Stimulated activated CD4-positive, alpha-beta T cell treated with anti-CD3 and anti-CD28 coated beads, Interleukin-4, amount 100 ng/mL, for 4 hours (primary cell): Measurements from ENCODE around the gene DRC7.

Experiments used
- DNase-seq, 2 experiments: peaks; one replicate each; pipeline ENCODE4 v3.0.0-alpha.2; 2020

The DRC7 gene

DNA sequence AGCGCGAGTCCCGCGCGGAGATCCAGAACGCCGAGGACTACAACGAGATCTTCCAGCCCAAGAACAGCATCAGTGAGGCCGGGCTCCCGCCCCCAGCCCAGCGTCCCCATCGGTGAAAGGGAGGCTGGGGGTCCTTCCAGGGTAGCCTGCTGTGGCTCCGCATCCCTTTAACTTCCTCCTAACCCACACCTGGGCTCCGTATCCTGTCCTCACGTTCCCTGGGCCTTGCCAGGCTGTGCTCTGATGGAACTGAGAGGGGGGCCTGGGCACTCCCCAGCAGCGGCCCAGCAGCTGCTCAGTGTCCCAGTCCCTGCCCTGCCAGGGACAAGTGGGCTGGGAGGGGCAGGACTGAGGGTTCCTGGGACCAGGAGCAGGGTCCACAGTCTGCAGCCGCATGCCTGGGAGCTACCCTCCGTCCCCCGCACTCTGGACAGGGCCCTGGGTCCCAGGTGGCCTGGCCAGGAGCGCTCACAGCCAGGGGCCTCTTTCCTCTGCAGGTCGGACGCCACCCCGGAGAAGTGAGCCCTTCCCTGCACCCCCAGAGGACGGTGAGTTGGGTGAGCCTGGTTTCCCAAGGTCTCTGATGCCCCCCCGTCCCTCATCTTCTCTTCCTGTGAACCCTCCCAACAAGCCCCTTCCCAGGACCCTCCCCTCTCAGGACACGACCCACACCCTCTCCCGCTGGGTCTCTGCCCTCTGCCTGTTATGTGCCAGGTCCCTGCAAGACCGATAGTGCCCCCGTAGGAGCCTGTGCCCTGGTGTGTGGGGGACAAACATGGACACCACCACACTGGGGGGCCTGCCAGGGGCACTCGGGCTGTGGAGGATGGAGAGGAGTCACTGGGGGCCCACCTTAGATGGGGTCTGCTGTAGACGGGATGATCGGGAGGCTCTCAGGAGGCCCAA, 59.1 kb downstream of the DRC7 start:
- DNase-seq, result no peak

DNA sequence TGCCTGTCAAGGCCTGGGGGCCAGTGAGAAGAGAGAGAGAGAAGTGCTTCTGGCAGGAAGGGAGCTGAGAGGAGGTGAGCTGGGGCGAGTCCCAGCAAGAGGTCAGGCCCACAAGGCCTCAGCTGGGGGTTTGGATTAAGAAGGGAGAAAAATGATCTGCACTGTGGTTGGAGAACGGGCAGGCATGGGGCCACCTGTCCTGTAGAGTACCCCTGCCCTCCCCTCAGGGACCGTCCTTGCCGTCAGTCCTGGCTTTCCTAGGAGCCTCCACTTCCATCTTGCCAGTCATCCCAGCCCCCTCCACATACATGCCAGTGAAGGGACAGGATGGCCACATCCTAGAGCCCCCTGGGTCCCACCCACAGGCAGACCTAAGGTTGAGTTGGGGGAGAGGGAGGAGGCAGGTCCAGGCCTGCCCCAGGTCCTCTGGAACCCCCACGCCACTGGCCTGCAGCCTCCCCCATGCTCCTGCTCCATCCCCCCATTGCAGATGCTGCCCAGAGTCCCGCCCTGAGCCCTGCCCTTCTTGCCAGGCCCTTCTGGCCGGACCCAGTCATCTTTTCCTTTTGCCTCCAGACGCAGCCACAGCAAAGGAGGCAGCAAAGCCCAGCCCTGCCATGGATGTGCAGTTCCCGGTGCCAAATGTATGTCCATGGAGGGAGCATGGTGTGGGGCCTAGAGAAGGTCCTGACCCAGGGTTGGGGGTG, 59.9 kb downstream of the DRC7 start:
- no peak for DNase-seq

DNA sequence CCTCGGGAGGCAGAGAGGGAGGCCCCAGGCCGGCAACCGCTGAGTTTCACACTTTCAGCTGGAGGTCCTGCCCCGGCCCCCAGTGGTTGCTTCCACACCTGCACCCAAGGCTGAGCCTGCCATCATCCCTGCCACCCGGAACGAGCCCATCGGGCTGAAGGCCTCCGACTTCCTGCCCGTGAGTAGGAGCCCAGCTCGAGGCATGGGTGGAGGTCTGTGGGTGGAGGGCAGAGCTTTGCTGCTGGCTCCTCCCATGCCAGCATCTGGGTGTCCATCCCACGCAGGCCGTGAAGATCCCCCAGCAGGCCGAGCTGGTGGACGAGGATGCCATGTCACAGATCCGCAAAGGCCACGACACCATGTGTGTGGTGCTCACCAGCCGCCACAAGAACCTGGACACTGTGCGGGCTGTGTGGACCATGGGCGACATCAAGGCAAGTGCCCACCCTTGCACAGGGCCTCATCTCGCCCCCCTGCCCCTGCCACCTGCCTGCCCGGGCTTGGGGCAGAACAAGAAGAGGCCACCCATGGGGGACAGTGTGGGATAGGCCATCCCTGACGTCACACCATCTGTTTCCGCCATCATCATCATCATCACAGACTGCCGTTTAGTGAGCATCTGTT, 60.6 kb downstream of the DRC7 start:
- DNase-seq, result no peak

DNA sequence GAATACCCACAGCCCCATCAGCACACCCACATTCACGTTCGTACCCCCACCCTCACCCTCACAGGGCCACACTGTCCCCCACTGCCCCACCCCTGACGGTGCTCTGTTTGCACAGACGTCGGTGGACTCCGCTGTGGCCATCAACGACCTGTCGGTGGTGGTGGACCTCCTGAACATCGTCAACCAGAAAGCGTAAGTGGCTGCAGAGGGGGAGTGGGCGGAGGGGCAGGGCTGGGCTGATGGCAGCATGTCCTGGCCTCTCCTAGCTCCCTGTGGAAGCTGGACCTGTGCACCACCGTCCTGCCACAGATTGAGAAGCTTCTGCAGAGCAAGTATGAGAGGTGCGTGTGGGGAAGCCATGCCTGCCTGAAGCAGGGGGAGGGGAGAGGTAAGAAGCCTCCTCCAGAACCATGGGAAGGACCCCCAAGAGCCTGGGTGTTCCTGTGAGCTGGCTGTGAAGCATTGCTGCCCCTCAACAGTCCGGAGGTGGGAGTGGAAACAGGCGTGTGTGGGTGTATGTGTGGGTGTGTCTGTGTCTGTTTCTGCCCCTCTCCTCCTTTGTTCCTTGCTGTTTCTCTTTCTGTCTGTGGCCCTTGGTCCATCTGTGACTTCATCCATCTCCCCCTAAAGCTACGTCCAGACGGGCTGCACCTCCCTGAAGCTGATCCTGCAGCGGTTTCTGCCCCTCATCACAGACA, 61.3 kb downstream of the DRC7 start:
- no peak for DNase-seq

DNA sequence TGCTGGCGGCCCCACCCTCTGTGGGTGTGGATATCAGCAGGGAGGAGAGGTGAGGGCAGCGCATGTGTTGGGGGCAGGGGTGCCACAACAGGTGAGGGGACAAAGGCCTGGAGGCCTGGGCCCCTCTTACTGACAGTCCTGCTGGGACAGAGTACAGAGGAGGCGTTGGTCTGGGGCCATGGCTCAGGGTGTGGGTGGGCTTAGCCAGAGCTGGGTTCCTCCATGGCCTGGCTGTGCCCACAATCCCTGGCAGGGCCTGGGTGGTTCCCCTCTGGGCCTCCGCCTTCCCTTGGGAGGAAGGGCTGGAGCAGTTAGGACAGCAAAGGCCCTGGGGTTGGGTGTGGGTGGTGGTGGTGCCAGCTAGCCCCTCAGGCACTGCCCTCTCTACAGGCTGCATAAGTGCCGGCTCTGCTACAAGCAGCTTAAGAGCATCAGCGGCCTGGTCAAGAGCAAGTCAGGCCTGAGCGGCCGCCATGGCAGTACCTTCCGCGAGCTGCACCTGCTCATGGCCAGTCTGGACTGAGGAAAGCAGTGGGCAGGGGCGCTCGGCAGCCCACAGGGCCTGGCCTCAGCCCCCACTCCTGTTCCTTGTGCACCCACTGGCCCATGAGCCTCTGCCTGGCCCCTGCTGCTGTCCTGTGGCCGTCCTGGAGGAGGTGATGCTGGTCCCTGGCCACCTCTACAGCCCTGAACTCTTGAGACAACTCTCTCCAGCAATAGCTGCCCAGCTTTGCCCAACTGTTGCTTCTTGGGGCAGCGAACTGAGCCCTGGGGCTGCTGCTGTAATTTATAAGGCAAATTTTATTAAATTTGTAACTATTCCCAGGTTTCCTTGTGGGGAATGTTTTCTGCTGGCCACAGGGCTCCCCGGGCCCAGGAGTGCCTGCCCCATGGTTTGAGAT, 62.1 kb downstream of the DRC7 start:
- no peak for DNase-seq

DNA sequence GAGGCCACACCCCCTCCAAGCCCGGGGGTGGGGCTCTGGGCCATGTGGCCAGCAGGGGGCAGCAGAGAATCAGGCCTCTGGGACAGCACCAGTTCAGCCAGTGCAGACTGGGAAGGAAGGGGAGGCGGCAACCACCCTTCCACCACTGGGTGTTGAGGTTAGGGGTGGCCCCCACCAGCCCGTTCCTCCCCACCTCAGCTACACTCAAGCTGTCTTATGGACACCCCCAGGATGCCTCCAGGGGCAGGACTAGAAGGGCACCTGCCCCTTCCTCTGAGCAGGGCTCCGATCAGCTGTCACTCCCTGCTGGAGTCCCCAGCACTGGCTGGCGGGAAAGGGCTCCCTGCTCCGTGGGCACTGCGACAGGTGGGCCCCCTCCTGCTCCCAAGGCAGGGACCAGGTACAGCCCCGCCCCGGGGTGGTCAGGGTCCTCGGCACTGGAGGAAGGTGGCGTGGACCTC, 62.8 kb downstream of the DRC7 start:
- DNase-seq, result peak; percentile 77 to 90

DNA sequence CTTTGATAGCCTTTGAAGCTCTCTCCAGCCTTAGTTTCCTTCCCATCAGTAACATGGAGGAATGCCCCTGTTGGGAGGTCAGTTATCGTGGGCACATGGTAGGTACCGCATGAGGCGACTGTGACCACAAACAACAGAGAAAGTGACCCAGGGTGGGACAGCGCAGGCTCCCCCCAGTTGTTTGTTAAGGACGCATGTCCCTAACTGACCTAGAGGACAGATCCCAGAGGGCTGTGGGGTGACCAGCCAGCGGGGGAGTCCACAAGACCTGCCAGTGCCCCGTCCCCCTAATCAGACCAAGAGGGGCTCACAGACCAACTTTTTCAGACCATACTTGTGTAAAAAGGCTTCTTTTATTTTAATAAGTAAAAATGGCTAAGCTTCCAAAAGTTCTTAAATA, 63.3 kb downstream of the DRC7 start:
- DNase-seq, result no peak

DNA sequence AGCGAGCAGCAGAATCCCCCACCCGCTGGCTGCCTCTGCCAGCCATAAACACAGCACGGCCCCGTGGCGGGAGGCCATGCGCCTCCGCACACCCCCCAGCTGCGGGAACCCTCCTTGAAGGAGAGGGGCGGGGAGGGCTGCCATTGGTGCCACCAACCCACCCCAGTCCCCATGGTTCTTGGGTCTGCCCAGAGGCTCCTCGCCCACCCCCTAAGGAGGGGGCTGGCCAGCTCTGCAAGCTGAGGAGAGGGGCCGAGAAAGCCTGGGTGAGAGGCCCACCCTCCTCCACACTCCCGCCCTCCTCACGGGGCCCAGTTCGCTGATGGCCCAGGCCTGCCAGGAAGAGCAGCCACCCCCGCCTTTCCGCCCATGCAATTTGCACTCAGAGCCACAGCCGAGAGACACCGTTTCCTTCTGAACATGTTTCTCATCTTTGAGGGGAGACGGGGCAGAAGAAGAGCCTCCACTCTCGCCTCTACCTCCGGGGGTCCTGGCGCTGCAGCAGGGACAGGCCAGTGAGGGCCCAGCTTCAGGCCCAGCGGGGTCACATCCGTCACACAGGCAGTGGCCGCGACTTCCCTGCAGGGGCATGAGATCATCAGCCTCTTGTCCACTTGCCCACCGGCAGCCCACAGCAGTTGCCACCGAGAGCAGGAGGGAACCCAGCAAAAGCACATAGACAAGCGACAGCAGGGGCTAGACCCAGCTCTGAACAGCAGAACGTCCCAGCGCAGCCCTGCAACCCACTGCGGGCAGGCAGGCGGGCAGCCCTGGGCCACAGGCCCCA, 63.9 kb downstream of the DRC7 start:
- no peak for DNase-seq

DNA sequence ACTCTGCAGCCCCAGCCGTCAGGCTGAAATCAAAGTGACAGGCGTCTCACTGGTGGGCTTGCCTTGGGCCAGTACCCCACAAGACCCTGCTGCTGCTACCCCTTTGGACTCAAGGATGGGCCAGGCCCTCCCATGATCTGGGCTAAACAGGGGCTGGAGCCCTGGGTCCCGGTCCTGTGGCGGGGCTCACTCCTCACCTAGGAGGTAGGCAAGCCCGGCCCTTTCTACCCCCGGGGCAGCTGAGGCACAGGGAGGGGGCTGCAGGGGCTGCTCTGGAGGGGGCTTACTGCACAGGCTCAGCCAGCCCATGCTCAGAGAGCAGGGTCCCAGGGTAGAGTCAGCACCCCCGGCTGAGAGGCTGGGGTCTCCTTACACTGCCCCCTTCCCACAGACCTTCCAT, 64.5 kb downstream of the DRC7 start:
- no peak for DNase-seq

DNA sequence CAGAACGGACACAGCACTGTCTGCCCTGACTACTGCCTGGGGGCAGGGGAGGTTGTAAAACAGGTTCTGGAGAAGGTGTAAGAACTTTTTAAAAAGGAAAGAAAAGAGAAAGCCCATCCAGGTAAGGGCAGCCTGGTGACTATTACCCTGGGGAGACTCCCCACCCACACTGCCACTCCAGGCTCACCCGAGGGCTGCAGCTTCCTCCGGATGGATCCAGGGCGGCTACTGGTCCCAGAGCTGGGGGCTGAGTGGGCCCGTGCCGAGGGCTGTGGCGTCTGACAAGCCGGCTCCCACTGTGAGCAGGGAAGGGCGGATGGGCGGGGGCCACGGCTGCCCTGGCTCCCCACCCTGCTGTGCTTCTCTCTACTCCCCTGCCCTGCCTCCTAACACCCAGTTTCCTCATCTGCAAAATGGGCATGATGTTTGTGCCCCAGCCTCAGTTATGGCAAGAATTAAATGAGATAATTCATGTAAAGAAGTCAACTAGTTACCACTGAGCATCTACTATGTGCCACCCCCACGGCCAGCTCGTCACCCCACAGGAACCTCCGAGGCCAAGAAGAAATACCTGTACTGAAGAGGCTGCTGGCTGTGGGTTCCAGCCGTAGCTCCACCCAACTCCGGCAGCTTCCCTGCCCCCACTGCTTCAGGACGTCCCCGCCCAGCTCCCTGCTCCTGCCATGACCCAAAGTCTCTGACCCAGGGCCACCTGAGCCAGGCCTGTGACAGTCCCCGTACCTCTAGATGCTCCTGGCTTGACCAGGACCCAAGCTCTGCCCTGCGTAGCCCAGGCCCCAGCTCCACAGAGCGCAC, 65.1 kb downstream of the DRC7 start:
- DNase-seq, result no peak

- DNase-seq, result no peak
Measured at GRCh38 chr16:57760357-57761160, 66.0 kb downstream of the DRC7 start.

- no peak for DNase-seq
Measured at GRCh38 chr16:57761301-57761700, 66.7 kb downstream of the DRC7 start.

- no peak for DNase-seq
Measured at GRCh38 chr16:57761957-57762356, 67.4 kb downstream of the DRC7 start.

- no peak for DNase-seq
Measured at GRCh38 chr16:57762365-57763040, 67.9 kb downstream of the DRC7 start.

GRCh38 chr16:57763285-57764005, 68.8 kb downstream of the DRC7 start:
- no peak for DNase-seq

GRCh38 chr16:57764006-57764340, 69.4 kb downstream of the DRC7 start:
- DNase-seq, result no peak

DNA sequence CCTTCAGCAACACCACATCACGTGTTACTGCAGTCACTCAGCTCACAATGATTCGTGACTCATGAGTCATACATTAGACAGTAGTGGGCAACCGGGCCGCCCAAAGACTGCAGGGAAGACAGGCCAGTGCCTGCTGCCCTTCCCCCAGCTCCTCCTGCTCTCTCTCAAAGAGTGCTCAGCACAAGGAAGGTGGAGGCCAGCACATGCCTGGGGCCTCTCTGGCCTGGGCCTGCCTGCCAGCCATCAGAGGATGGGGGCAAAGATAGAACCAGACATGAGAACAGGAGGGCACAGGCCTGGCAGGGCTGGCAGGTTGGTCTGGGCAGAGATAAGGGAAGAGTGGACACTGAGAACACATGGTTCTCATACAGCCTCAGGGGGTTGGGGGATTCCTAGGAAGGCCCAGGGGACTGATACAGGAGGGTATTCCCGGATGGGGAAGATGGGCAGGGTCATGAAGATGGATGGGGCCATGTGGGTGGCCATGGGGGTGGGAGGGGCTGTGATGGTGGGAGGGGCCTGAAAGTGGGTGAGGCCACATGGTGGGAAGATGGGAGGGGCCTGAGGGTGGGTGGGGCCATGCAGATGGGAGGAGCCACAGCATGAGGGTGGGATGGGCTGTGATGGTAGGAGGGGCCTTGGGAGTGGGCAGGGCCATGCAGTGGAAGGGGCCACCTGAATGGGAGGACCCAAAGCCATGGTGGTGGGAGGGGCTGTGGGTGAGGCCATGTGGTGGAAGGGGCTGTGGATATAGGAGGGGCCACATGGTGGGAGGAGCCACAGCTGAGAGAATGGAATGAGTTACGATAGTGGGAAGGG, 69.9 kb downstream of the DRC7 start:
- DNase-seq, result no peak
